ENCODE results near the gene ERICH6B. TPM values are rescaled to one million over a fixed set of nuclear protein-coding genes. Genes with fewer than 3 reads are reported as not detected.

The ERICH6B gene
- total and polyA plus RNA-seq, 7 experiments from 2014 or later: not detected

- no peak for ATAC-seq
- no peak for DNase-seq
- no peak overlapping the region for H3K4me3 ChIP-seq (ENCODE audit: low read length)
- no peak overlapping the region for H3K27ac ChIP-seq (ENCODE audit: low read depth, low read length)
- no peaks in the 10 kb centered on the region for H3K36me3 ChIP-seq (ENCODE audit: control insufficient read depth in 2 of 3, insufficient read depth in 3 of 3, low read length in 3 of 3)
- intact Hi-C loops (cut with micrococcal nuclease): no loop called here
- H3K27ac Mint-ChIP-seq: no peak overlapping the region
- no peaks in the 10 kb centered on the region for H3K36me3 Mint-ChIP-seq
- peaks cover 0 to 3% (median 0%) of the 10 kb centered on the region in 7 donors for H3K4me1 Mint-ChIP-seq
- H3K27me3 ChIP-seq (ENCODE audit: control insufficient read depth in 2 of 2, insufficient read depth in 2 of 2, low read length in 2 of 2): no peaks in the 10 kb centered on the region
- ChIA-PET POLR2A (no interaction called here), CTCF (no interaction called here)
- H3K27me3 Mint-ChIP-seq: peaks cover 4 to 20% (median 8%) of the 10 kb centered on the region in 5 donors
- no peaks in the 10 kb centered on the region for H3K4me1 ChIP-seq (ENCODE audit: control insufficient read depth in 2 of 2, insufficient read depth in 2 of 2, low read length in 2 of 2)
- no peaks in the 10 kb centered on the region for H3K9me3 ChIP-seq (ENCODE audit: control insufficient read depth in 2 of 3, low read length in 3 of 3)
- H3K9me3 Mint-ChIP-seq: no peaks in the 10 kb centered on the region
- no peak overlapping the region for H3K4me3 Mint-ChIP-seq
These were observed 12.2 kb downstream of the ERICH6B start for GRCh38 chr13:45603338-45603737.

- Mint-ChIP-seq H3K27ac (no peak overlapping the region), H3K4me3 (no peak overlapping the region), H3K27me3 (peaks cover 12 to 26% (median 13%) of the 10 kb centered on the region in 5 donors), H3K36me3 (no peaks in the 10 kb centered on the region), H3K4me1 (peaks cover 0 to 3% (median 0%) of the 10 kb centered on the region in 7 donors), H3K9me3 (peaks cover 0 to 1% (median 0%) of the 10 kb centered on the region in 11 donors)
- DNase-seq (no peak), ATAC-seq (no peak)
- Histone ChIP-seq H3K4me1 (ENCODE audit: control insufficient read depth in 2 of 2, insufficient read depth in 2 of 2, low read length in 2 of 2) (no peaks in the 10 kb centered on the region), H3K27me3 (ENCODE audit: control insufficient read depth in 2 of 2, insufficient read depth in 2 of 2, low read length in 2 of 2) (no peaks in the 10 kb centered on the region), H3K36me3 (ENCODE audit: control insufficient read depth in 2 of 3, insufficient read depth in 3 of 3, low read length in 3 of 3) (no peaks in the 10 kb centered on the region), H3K4me3 (ENCODE audit: low read length) (no peak overlapping the region), H3K27ac (ENCODE audit: low read depth, low read length) (no peak overlapping the region), H3K9me3 (ENCODE audit: control insufficient read depth in 2 of 3, low read length in 3 of 3) (no peaks in the 10 kb centered on the region)
- ChIA-PET POLR2A (no interaction called here), CTCF (no interaction called here)
- intact Hi-C loops (cut with micrococcal nuclease): no loop called here
These were observed 13.1 kb downstream of the ERICH6B start for GRCh38 chr13:45602183-45603170.

- Mint-ChIP-seq H3K4me1 (peaks cover 0 to 3% (median 0%) of the 10 kb centered on the region in 7 donors), H3K9me3 (peaks cover 0 to 1% (median 0%) of the 10 kb centered on the region in 11 donors), H3K4me3 (no peak overlapping the region), H3K27me3 (peaks cover 12 to 26% (median 14%) of the 10 kb centered on the region in 5 donors), H3K36me3 (no peaks in the 10 kb centered on the region), H3K27ac (no peak overlapping the region)
- no peaks in the 10 kb centered on the region for H3K36me3 ChIP-seq (ENCODE audit: control insufficient read depth in 2 of 3, insufficient read depth in 3 of 3, low read length in 3 of 3)
- no peaks in the 10 kb centered on the region for H3K4me1 ChIP-seq (ENCODE audit: control insufficient read depth in 2 of 2, insufficient read depth in 2 of 2, low read length in 2 of 2)
- no peaks in the 10 kb centered on the region for H3K27me3 ChIP-seq (ENCODE audit: control insufficient read depth in 2 of 2, insufficient read depth in 2 of 2, low read length in 2 of 2)
- H3K9me3 ChIP-seq (ENCODE audit: control insufficient read depth in 2 of 3, low read length in 3 of 3): no peaks in the 10 kb centered on the region
- intact Hi-C loops (cut with micrococcal nuclease): no loop called here
- no peak overlapping the region for H3K27ac ChIP-seq (ENCODE audit: low read depth, low read length)
- H3K4me3 ChIP-seq (ENCODE audit: low read length): no peak overlapping the region
- ChIA-PET POLR2A (no interaction called here), CTCF (no interaction called here)
- ATAC-seq (no peak), DNase-seq (no peak)
These were observed 13.9 kb downstream of the ERICH6B start for GRCh38 chr13:45601680-45602079.

GRCh38 chr13:45598597-45598996 is 16.9 kb downstream of the ERICH6B start:
- H3K9me3 Mint-ChIP-seq: peaks cover 0 to 4% (median 0%) of the 10 kb centered on the region in 11 donors
- H3K9me3 ChIP-seq (ENCODE audit: control insufficient read depth in 2 of 3, low read length in 3 of 3): no peaks in the 10 kb centered on the region
- no peak overlapping the region for H3K4me3 Mint-ChIP-seq
- peaks cover 19 to 33% (median 25%) of the 10 kb centered on the region in 5 donors for H3K27me3 Mint-ChIP-seq
- no peak overlapping the region for H3K27ac Mint-ChIP-seq
- no peak for ATAC-seq
- no peaks in the 10 kb centered on the region for H3K36me3 Mint-ChIP-seq
- no peak overlapping the region for H3K27ac ChIP-seq (ENCODE audit: low read depth, low read length)
- DNase-seq: no peak
- no peaks in the 10 kb centered on the region for H3K36me3 ChIP-seq (ENCODE audit: control insufficient read depth in 2 of 3, insufficient read depth in 3 of 3, low read length in 3 of 3)
- POLR2A ChIA-PET: no interaction called here
- H3K4me3 ChIP-seq (ENCODE audit: low read length): no peak overlapping the region
- peaks cover 0 to 3% (median 0%) of the 10 kb centered on the region in 7 donors for H3K4me1 Mint-ChIP-seq
- intact Hi-C loops (cut with micrococcal nuclease): no loop called here
- H3K27me3 ChIP-seq (ENCODE audit: control insufficient read depth in 2 of 2, insufficient read depth in 2 of 2, low read length in 2 of 2): no peaks in the 10 kb centered on the region
- H3K4me1 ChIP-seq (ENCODE audit: control insufficient read depth in 2 of 2, insufficient read depth in 2 of 2, low read length in 2 of 2): no peaks in the 10 kb centered on the region
- CTCF ChIA-PET: no interaction called here

- peaks cover 0 to 4% (median 0%) of the 10 kb centered on the region in 11 donors for H3K9me3 Mint-ChIP-seq
- H3K4me3 Mint-ChIP-seq: no peak overlapping the region
- Histone ChIP-seq H3K27me3 (ENCODE audit: control insufficient read depth in 2 of 2, insufficient read depth in 2 of 2, low read length in 2 of 2) (no peaks in the 10 kb centered on the region), H3K9me3 (ENCODE audit: control insufficient read depth in 2 of 3, low read length in 3 of 3) (no peaks in the 10 kb centered on the region), H3K27ac (ENCODE audit: low read depth, low read length) (no peak overlapping the region), H3K36me3 (ENCODE audit: control insufficient read depth in 2 of 3, insufficient read depth in 3 of 3, low read length in 3 of 3) (no peaks in the 10 kb centered on the region), H3K4me3 (ENCODE audit: low read length) (no peak overlapping the region), H3K4me1 (ENCODE audit: control insufficient read depth in 2 of 2, insufficient read depth in 2 of 2, low read length in 2 of 2) (no peaks in the 10 kb centered on the region)
- ATAC-seq: no peak
- CTCF ChIA-PET: no interaction called here
- H3K27me3 Mint-ChIP-seq: peaks cover 16 to 33% (median 25%) of the 10 kb centered on the region in 5 donors
- no peak overlapping the region for H3K27ac Mint-ChIP-seq
- intact Hi-C loops (cut with micrococcal nuclease): no loop called here
- POLR2A ChIA-PET: no interaction called here
- no peaks in the 10 kb centered on the region for H3K36me3 Mint-ChIP-seq
- no peak for DNase-seq
- no peaks in the 10 kb centered on the region for H3K4me1 Mint-ChIP-seq
These were observed 18.6 kb downstream of the ERICH6B start for GRCh38 chr13:45596800-45597475.

GRCh38 chr13:45595965-45596364 is 19.6 kb downstream of the ERICH6B start:
- Mint-ChIP-seq H3K4me1 (peaks cover 0 to 2% (median 0%) of the 10 kb centered on the region in 7 donors), H3K4me3 (no peak overlapping the region), H3K36me3 (no peaks in the 10 kb centered on the region), H3K27ac (no peak overlapping the region), H3K9me3 (peaks cover 0 to 4% (median 0%) of the 10 kb centered on the region in 11 donors), H3K27me3 (peaks cover 19 to 32% (median 27%) of the 10 kb centered on the region in 5 donors)
- ChIA-PET CTCF (no interaction called here), POLR2A (no interaction called here)
- Histone ChIP-seq H3K27me3 (ENCODE audit: control insufficient read depth in 2 of 2, insufficient read depth in 2 of 2, low read length in 2 of 2) (no peaks in the 10 kb centered on the region), H3K4me1 (ENCODE audit: control insufficient read depth in 2 of 2, insufficient read depth in 2 of 2, low read length in 2 of 2) (no peaks in the 10 kb centered on the region), H3K4me3 (ENCODE audit: low read length) (no peak overlapping the region), H3K9me3 (ENCODE audit: control insufficient read depth in 2 of 3, low read length in 3 of 3) (no peaks in the 10 kb centered on the region), H3K27ac (ENCODE audit: low read depth, low read length) (no peak overlapping the region), H3K36me3 (ENCODE audit: control insufficient read depth in 2 of 3, insufficient read depth in 3 of 3, low read length in 3 of 3) (no peaks in the 10 kb centered on the region)
- no peak for ATAC-seq
- DNase-seq: no peak
- intact Hi-C loops (cut with micrococcal nuclease): no loop called here
